C4-2B (cell line): ENCODE data around the gene EGLN2.

Experiments used
- ZFX ChIP-seq: fragments of 450-650 bp; IDR thresholded peaks from 2 replicates; pipeline ENCODE4 v1.6.1; 2017
- TF ChIP-seq, protein P1 (sequence below): fragments of 450-650 bp; conservative IDR thresholded peaks from 2 replicates; pipeline ENCODE4 v1.5.1; 2017; ENCODE audit warnings: mild to moderate bottlenecking

GRCh38 chr19:40800339-40800996 is 1.5 kb downstream of the EGLN2 start:
- TF ChIP-seq, protein P1, sequence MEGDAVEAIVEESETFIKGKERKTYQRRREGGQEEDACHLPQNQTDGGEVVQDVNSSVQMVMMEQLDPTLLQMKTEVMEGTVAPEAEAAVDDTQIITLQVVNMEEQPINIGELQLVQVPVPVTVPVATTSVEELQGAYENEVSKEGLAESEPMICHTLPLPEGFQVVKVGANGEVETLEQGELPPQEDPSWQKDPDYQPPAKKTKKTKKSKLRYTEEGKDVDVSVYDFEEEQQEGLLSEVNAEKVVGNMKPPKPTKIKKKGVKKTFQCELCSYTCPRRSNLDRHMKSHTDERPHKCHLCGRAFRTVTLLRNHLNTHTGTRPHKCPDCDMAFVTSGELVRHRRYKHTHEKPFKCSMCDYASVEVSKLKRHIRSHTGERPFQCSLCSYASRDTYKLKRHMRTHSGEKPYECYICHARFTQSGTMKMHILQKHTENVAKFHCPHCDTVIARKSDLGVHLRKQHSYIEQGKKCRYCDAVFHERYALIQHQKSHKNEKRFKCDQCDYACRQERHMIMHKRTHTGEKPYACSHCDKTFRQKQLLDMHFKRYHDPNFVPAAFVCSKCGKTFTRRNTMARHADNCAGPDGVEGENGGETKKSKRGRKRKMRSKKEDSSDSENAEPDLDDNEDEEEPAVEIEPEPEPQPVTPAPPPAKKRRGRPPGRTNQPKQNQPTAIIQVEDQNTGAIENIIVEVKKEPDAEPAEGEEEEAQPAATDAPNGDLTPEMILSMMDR = no peak
- no peak for TF ChIP-seq ZFX
